Measurements from ENCODE around the gene PRRG4. TPM values are rescaled to one million over a fixed set of nuclear protein-coding genes. Genes with fewer than 3 reads are reported as not detected.

The PRRG4 gene
- total RNA-seq, 3 donors from 2014 or later = 2.2 to 25.5 (median 9.5) TPM

- H3K36me3 ChIP-seq = no peaks in the 10 kb centered on the region
- DNase-seq (ENCODE audit: low spot score in 2 of 2) = no peak
- H3K4me3 ChIP-seq = no peak overlapping the region
- H3K27me3 ChIP-seq = no peaks in the 10 kb centered on the region
- TF ChIP-seq POLR2A (IDR thresholded peaks at IDR 0.05) (no peak), POLR2AphosphoS5 (IDR thresholded peaks at IDR 0.05) (no peak), CTCF (IDR thresholded peaks at IDR 0.05) (no peak)
- no peak overlapping the region for H3K27ac ChIP-seq
- intact Hi-C loops (cut with DNase I; ENCODE audit: low total_unique reads) = no loop called here
- no peaks in the 10 kb centered on the region for H3K4me1 ChIP-seq
- H3K9me3 ChIP-seq = no peaks in the 10 kb centered on the region
Measured at GRCh38 chr11:32847511-32847910, 17.8 kb downstream of the PRRG4 start.

GRCh38 chr11:32849761-32850160 is 20.0 kb downstream of the PRRG4 start:
- intact Hi-C loops (cut with DNase I; ENCODE audit: low total_unique reads) = no loop called here
- TF ChIP-seq CTCF (IDR thresholded peaks at IDR 0.05) (no peak), POLR2AphosphoS5 (IDR thresholded peaks at IDR 0.05) (no peak), POLR2A (IDR thresholded peaks at IDR 0.05) (no peak)
- Histone ChIP-seq H3K9me3 (no peaks in the 10 kb centered on the region), H3K27me3 (no peaks in the 10 kb centered on the region), H3K4me3 (no peak overlapping the region), H3K4me1 (no peaks in the 10 kb centered on the region), H3K27ac (no peak overlapping the region), H3K36me3 (no peaks in the 10 kb centered on the region)
- no peak for DNase-seq (ENCODE audit: low spot score in 2 of 2)

- Histone ChIP-seq H3K4me1 (no peaks in the 10 kb centered on the region), H3K4me3 (no peak overlapping the region), H3K36me3 (no peaks in the 10 kb centered on the region), H3K27ac (no peak overlapping the region), H3K27me3 (no peaks in the 10 kb centered on the region), H3K9me3 (no peaks in the 10 kb centered on the region)
- intact Hi-C loops (cut with DNase I; ENCODE audit: low total_unique reads) = no loop called here
- no peak for TF ChIP-seq CTCF (IDR thresholded peaks at IDR 0.05)
- TF ChIP-seq POLR2A (IDR thresholded peaks at IDR 0.05) = no peak
- no peak for TF ChIP-seq POLR2AphosphoS5 (IDR thresholded peaks at IDR 0.05)
- DNase-seq (ENCODE audit: low spot score in 2 of 2) = no peak
Measured at GRCh38 chr11:32851251-32851650, 21.5 kb downstream of the PRRG4 start.

GRCh38 chr11:32852207-32852606 is 22.5 kb downstream of the PRRG4 start:
- Histone ChIP-seq H3K4me1 (no peaks in the 10 kb centered on the region), H3K27ac (no peak overlapping the region), H3K4me3 (no peak overlapping the region), H3K9me3 (no peaks in the 10 kb centered on the region), H3K36me3 (no peaks in the 10 kb centered on the region), H3K27me3 (no peaks in the 10 kb centered on the region)
- intact Hi-C loops (cut with DNase I; ENCODE audit: low total_unique reads) = no loop called here
- TF ChIP-seq CTCF (IDR thresholded peaks at IDR 0.05) = no peak
- DNase-seq (ENCODE audit: low spot score in 2 of 2) = no peak

GRCh38 chr11:32855601-32856000 is 25.9 kb downstream of the PRRG4 start:
- H3K4me3 ChIP-seq = no peak overlapping the region
- no peak for DNase-seq (ENCODE audit: low spot score in 2 of 2)
- intact Hi-C loops (cut with DNase I; ENCODE audit: low total_unique reads) = no loop called here
- H3K36me3 ChIP-seq = no peaks in the 10 kb centered on the region
- no peaks in the 10 kb centered on the region for H3K4me1 ChIP-seq
- no peak for TF ChIP-seq POLR2AphosphoS5 (IDR thresholded peaks at IDR 0.05)
- no peak for TF ChIP-seq CTCF (IDR thresholded peaks at IDR 0.05)
- no peak for TF ChIP-seq POLR2A (IDR thresholded peaks at IDR 0.05)
- no peaks in the 10 kb centered on the region for H3K27me3 ChIP-seq
- no peaks in the 10 kb centered on the region for H3K9me3 ChIP-seq
- no peak overlapping the region for H3K27ac ChIP-seq
